Measurements from ENCODE around the gene EFCAB11. TPM values are rescaled to one million over a fixed set of nuclear protein-coding genes. Genes with fewer than 3 reads are reported as not detected.
A peak's percentile ranks its signal among the peaks of the same experiment; 100 is the strongest.

Gene EFCAB11
- total and polyA plus RNA-seq, 11 donors: 0.79 to 4.6 (median 3.3) TPM

DNA sequence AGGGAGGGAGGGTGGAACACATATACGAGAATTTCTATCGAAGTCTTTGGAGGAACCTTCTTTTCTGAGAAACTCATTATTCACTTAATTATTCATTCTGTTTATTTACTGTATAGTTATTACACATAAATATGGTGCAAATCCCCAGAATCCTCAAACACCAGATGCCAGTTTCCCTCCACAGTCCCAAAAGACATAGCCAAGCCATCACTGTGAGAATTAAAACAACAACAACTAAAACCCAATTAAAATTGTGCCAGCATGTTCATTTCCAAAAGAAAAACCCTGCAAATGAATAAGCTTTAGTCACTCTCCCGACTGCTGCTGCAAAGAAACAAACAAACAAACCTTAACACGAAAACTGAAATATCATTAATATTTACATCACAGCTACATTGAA lies 173.5 kb downstream of the EFCAB11 start:
- 92 to 96% (median 94%) methylated on average over 4 of the region's 4 CpGs for WGBS, 4 donors
- H3K4me3 ChIP-seq: no peak overlapping the region
- DNase-seq (no peak), ATAC-seq (no peak)
- TF ChIP-seq, protein P1, sequence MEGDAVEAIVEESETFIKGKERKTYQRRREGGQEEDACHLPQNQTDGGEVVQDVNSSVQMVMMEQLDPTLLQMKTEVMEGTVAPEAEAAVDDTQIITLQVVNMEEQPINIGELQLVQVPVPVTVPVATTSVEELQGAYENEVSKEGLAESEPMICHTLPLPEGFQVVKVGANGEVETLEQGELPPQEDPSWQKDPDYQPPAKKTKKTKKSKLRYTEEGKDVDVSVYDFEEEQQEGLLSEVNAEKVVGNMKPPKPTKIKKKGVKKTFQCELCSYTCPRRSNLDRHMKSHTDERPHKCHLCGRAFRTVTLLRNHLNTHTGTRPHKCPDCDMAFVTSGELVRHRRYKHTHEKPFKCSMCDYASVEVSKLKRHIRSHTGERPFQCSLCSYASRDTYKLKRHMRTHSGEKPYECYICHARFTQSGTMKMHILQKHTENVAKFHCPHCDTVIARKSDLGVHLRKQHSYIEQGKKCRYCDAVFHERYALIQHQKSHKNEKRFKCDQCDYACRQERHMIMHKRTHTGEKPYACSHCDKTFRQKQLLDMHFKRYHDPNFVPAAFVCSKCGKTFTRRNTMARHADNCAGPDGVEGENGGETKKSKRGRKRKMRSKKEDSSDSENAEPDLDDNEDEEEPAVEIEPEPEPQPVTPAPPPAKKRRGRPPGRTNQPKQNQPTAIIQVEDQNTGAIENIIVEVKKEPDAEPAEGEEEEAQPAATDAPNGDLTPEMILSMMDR (IDR thresholded peaks at IDR 0.05): no peak
- no peak for TF ChIP-seq POLR2A (IDR thresholded peaks at IDR 0.05)
- H3K36me3 ChIP-seq: no peaks in the 10 kb centered on the region
- intact Hi-C loops (cut with DNase I): no loop called here
- H3K27me3 ChIP-seq: no peaks in the 10 kb centered on the region
- no peaks in the 10 kb centered on the region for H3K9me3 ChIP-seq
- H3K4me1 ChIP-seq: no peaks in the 10 kb centered on the region
- no peak overlapping the region for H3K27ac ChIP-seq

DNA sequence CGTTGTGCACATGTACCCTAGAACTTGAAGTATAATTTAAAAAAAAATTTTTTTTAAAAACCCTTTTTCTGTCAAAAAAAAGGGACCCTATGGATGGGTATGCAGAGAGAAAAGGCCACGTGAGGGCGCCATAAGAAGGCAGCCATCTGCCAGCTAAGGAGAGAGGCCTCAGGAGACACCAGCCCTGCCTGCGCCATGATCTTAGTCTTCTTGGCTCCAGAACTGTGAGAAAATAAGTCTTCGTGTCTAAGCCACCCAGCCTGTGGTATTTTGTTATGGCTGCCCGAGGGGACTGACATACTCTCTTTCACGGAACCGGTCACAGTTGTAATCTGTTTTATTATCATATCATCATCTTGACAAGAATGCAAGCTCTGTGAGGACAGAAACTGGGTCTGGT lies 174.8 kb downstream of the EFCAB11 start:
- H3K9me3 ChIP-seq: no peaks in the 10 kb centered on the region
- ATAC-seq: no peak
- H3K27me3 ChIP-seq: no peaks in the 10 kb centered on the region
- no peaks in the 10 kb centered on the region for H3K36me3 ChIP-seq
- TF ChIP-seq POLR2A (IDR thresholded peaks at IDR 0.05): no peak
- TF ChIP-seq, protein P1 (IDR thresholded peaks at IDR 0.05): no peak
- H3K4me3 ChIP-seq: no peak overlapping the region
- no peak for DNase-seq
- intact Hi-C loops (cut with DNase I): loop anchor here in 2 of 10 donors (10.0 kb wide), 2 partner anchors 355 to 605 kb away; no protein-coding TSS in a partner anchor
- WGBS, 4 donors: 72 to 78% (median 73%) methylated on average over 7 to 8 of the region's 8 CpGs
- peaks cover 0 to 7% (median 0%) of the 10 kb centered on the region in 12 donors for H3K4me1 ChIP-seq
- no peak overlapping the region for H3K27ac ChIP-seq

DNA sequence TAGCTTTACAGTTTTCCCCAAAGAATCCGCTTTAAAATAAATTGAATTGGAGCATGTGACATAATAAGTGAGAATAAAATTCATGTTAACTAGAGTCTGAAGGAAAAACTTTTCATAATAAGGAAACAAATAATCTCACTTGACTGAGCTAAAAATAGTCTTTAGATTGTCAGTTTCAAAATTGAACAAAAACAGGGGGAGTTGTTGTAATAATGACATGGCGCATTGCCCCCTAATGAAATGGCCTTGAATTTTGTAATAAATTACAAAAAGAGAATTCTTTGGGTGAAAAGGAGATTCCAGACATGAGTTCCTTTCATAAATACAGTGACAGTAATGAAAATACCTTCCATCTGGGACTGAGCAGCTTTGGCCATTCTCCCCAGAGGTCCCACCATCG lies 178.6 kb downstream of the EFCAB11 start:
- WGBS, 4 donors: 88 to 90% (median 89%) methylated on average over 3 of the region's 3 CpGs
- no peak for DNase-seq
- peaks cover 0 to 22% (median 4%) of the 10 kb centered on the region in 12 donors for H3K4me1 ChIP-seq
- no peak for ATAC-seq
- no peaks in the 10 kb centered on the region for H3K27me3 ChIP-seq
- H3K9me3 ChIP-seq: no peaks in the 10 kb centered on the region
- TF ChIP-seq, protein P1 (IDR thresholded peaks at IDR 0.05): no peak
- no peak for TF ChIP-seq POLR2A (IDR thresholded peaks at IDR 0.05)
- no peak overlapping the region for H3K27ac ChIP-seq
- no peak overlapping the region for H3K4me3 ChIP-seq
- intact Hi-C loops (cut with DNase I): loop anchor here in 2 of 10 donors (10.0 kb wide), 2 partner anchors 351 to 601 kb away; no protein-coding TSS in a partner anchor
- no peaks in the 10 kb centered on the region for H3K36me3 ChIP-seq

DNA sequence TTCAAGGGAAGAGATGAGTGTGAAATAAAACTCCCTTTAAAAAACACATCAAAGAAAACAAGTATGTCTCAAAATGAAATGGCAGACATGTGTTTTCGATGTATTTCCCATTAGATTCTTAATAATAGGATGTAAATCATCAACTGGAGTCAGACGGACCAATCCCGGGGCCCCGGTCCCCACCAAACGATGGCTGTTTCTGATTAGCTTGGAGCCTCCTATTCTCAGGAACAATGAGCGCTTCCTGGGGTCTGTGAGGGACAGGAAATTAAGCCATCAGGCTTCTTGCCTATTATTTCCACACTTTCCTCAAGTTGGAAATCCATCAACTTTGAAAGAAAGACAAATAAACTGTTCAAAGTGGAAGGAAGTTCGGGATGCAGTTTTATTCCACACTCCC lies 179.4 kb downstream of the EFCAB11 start:
- H3K4me3 ChIP-seq: no peak overlapping the region
- ATAC-seq (peak in 1 of 4 donors; percentile 44), DNase-seq (no peak)
- intact Hi-C loops (cut with DNase I): loop anchor here in 2 of 10 donors (10.0 kb wide), 2 partner anchors 350 to 600 kb away; no protein-coding TSS in a partner anchor
- TF ChIP-seq POLR2A (IDR thresholded peaks at IDR 0.05): no peak
- TF ChIP-seq, protein P1 (IDR thresholded peaks at IDR 0.05): no peak
- no peaks in the 10 kb centered on the region for H3K36me3 ChIP-seq
- 39 to 81% (median 64%) methylated on average over 7 of the region's 7 CpGs for WGBS, 4 donors
- H3K27ac ChIP-seq: no peak overlapping the region
- H3K9me3 ChIP-seq: no peaks in the 10 kb centered on the region
- H3K27me3 ChIP-seq: no peaks in the 10 kb centered on the region
- peaks cover 0 to 22% (median 4%) of the 10 kb centered on the region in 12 donors for H3K4me1 ChIP-seq
